ENCODE results near the gene ZNF662.
"Not testable (repeated sequence)": the region's sequence is repeated elsewhere in the genome, so short reads cannot be mapped to it uniquely, and the experiment has no call there.

The ZNF662 gene

DNA sequence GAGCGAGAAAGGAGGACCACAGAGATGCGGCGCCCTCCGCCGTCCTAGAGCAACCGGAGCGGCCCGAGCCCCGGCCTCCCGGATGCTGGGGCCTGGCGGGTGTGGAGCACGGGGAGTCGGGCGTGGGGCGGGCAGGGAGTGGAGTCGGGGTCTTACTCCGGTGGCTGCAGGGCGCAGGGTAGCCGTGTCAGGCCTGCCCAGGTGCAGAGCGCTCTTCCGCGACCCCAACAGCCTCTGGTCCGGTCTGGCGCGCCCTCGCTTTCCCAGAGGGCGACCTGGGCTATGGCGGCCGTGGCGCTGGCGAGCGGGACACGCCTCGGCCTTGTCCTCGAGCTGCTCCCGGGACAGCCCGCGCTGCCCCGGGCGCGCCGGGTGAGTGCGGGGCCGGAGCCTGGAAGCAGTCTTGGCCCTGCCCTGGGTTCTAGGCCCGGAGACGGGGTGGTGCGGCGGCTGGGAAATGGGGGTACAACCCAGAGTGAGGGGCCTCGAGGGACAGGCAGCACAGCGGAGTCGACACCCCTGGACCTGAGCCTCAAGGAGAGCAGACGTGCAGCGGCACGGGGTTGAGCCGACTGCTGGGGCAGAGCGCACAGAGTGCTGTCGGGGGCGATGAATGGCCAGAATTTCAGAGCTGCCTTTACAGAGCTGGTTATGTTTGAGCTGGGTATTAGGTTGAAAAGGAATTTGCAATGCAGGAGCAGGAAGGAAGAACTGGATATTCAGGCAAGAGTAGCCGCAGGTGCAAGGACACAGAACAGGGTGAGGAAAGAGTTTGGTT is at the start of gene ZNF662:
Gene ZNF662, plus strand, starts transcription at position 73 of the 778 bp plus-strand sequence. CDS start 1,973 bp downstream, outside the sequence.
- DNase-seq: no peak

DNA sequence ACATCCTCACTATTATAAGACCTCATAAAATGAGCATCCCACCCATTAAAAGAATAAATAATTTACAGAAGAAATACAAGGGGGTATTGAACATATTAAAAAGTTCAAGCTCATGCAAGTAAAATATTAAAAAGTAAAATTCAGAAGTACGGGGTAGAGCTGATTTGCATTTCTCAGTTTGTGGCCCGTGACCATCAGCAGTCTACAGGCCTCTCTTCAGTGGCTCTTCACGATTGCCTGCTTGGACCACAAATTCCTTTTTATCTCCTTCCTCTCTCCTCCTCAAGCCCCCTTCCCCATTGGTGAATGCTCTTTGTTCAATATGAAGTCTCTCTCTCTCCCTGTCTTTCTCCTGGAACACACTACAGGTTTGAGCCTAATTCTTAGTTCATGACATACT is 49.4 kb upstream of the ZNF662 start:
- DNase-seq: no peak

DNA sequence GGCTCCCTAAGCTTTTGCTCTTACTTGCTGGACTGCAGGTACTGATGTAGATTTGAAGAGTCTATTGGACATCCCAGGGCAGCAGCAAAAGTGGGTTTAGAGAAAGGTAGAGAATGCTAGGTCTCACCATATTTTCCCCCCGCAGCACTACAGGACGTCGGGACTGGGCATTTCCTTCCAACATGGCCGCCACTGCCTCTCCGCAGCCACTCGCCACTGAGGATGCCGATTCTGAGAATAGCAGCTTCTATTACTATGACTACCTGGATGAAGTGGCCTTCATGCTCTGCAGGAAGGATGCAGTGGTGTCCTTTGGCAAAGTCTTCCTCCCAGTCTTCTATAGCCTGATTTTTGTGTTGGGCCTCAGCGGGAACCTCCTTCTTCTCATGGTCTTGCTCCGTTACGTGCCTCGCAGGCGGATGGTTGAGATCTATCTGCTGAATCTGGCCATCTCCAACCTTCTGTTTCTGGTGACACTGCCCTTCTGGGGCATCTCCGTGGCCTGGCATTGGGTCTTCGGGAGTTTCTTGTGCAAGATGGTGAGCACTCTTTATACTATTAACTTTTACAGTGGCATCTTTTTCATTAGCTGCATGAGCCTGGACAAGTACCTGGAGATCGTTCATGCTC is 41.5 kb upstream of the ZNF662 start:
- DNase-seq: no peak

DNA sequence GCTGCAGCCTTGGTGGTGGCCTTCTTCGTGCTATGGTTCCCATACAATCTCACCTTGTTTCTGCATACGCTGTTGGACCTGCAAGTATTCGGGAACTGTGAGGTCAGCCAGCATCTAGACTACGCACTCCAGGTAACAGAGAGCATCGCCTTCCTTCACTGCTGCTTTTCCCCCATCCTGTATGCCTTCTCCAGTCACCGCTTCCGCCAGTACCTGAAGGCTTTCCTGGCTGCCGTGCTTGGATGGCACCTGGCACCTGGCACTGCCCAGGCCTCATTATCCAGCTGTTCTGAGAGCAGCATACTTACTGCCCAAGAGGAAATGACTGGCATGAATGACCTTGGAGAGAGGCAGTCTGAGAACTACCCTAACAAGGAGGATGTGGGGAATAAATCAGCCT is 40.7 kb upstream of the ZNF662 start:
- no peak for DNase-seq

DNA sequence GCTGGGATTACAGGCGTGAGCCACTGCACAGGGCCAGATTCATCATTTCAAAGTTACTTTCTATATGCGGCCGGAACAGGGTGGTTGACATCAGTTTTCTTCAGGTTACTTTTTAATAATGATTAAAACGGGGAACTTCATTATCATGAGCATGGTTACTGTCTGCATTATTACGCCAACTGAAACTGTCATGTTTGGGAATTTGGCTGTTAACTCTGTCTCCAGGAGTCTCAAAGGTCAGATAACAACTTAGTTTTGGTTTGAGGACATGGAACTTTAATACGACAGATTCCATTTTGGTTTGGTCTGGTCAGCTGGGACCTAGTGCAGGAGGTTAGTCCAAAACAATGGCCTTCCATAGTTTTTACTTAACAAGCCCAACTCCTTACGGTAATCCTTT is 38.8 kb upstream of the ZNF662 start:
- no peak for DNase-seq

DNA sequence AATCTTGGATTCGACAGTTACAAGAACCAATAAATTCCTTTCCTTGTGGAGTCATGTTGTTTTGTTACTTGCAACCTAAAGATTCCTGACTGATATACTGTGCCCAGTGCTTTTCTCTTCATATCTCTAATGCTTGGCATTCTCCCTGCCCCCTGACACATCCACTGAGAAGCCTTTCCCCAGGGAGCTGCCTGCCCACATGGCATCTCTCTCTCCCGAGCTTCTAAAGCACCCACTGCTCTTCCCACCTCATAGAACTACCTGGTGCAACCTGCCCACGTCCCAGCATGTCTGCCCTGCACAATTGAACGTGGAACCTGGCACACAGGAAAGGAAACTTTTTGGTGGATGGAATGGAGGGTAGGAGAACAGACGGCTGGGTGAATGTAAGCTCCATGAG is 37.1 kb upstream of the ZNF662 start:
- no peak for DNase-seq

DNA sequence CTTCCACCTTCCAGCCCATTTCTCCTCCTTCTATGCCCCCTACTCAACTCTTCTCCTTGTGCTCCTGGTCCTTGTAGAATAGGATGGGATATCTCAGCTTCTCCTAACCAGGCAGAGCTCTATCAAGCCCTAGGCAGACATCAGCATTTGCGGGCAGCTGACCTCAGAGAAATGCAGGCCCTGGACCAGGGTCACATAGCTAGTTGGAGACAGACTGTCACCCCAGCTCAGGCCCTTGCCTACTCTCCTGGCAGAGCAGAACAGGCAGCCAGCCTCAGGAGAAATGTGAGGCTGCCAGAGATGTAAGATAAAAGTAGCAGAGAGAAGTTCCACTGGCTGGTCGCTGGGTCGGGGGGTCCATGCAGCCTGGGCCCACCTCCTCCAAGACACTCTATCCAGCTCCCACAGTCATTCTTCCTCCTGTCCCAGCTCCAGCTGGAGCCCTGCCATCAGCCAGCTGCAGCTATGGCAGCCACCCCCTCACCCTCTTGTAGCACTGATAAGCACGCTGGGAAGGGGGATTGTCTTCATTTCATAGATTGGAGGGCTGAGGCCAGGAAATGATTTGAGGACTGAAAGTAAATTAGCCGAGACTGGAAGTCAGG is 34.2 kb upstream of the ZNF662 start:
- DNase-seq: no peak

DNA sequence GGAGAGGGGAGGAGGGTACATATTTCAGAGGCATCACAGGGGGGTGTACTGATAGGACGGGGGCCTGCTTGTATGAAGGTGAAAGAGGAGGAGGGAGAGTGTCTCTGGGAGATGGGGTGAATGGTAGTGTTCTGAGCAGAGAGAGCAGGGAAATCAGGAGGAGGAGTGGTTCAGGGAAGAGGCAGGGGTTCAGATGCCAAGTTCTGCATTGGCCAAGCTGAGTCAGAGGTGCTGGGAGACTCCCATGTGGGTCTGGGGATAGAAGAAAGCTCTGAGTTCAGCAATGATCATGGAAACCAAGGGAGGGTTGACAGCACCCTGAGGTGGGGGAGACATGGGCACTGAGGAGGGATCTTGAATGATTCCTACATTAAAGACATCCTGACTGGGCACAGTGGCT is 33.2 kb upstream of the ZNF662 start:
- DNase-seq: no peak

DNA sequence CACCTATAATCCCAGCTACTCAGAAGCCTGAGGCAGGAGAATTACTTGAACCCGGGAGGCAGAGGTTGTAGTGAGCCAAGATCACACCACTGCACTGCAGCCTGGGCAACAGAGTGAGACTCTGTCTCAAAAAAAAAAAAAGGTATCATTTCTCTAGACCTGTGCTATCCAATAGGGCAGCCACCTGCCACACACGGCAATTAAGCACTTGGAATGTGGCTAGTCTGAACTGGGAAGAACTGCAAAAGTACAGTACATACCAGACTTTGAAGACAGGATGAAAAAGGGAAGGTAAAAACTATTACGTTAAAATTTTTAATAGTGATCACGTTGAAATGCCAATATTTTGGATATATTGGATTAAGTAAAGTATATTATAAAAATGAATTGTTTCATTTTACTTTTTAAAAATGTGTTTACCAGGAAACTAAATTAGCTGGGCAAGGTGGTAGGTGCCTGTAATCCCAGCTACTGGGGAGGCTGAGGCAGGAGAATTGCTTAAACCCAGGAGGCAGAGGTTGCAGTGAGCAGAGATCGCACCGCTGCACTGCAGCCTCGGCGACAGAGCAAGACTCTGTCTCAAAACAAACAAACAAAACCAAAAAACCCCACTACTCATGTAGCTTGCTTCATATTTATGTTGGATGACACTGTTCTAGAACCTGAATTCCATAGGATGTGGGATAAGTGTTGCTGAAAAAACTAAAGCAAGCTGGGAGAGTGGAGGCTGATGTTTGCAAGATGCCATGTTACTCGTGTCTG is 32.5 kb upstream of the ZNF662 start:
- no peak for DNase-seq

DNA sequence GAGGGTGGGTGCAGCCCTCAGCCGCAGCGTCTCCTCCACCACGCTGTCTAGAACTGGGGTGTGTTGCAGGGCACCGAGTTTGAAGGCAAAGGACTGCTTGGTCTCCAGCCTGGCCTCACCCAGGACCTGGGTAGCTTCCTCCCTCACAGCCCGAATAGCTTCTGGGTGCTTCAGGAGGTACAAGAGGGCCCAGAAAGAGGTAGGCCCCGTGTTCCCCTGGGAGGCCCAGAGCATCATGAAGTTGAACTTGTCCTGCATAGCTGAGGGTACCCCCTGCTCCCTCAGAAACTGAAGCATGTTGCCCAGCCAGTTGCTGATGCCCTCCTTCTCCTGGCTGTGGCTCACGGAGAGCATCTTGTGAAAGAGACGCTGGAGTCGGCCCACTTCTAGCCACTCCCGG is 31.2 kb upstream of the ZNF662 start:
- no peak for DNase-seq

DNA sequence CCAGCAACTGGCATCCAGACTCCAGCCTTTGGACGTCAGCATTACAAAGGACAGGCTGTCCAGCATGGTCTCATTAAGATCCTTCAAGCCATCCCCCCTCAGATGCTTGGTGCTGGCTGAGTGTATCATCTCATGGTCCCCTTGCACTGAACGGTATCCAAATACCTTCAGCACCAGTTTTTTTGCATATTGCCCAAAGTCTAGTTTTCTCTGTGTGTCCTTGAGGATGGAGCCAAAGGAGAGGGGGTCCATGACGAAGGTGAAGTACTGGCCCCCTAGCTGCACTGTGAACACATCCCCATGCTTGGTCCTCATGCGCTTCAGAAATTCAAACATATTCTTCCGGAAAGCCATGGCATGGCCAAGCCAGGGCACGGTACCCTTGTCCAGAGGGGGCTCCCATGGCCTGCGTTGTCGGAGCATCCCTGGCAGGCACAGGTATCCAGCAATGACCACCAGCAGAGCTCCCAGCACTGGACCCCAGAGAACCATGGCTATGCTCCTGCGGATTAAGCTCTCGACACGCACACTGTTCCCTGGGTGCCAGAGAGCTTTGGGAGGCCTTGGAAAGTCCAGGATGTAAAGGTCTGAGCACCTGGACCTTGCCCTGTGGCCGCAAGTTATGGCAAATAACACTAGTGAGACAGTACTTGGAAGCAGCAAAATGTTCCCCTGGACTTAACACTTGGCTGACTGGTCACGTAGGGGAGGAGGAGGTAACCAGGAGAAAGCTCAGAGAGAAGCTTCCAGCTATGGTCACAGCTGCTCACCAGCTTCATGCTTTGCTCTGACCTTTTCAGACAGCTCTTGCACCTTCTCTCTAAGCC is 30.4 kb upstream of the ZNF662 start, which contains the start of gene CYP8B1:
Gene CYP8B1, minus strand, starts transcription at position 555 of the 827 bp plus-strand sequence. Its CDS starts 63 bp downstream, at position 492.
- DNase-seq: no peak

DNA sequence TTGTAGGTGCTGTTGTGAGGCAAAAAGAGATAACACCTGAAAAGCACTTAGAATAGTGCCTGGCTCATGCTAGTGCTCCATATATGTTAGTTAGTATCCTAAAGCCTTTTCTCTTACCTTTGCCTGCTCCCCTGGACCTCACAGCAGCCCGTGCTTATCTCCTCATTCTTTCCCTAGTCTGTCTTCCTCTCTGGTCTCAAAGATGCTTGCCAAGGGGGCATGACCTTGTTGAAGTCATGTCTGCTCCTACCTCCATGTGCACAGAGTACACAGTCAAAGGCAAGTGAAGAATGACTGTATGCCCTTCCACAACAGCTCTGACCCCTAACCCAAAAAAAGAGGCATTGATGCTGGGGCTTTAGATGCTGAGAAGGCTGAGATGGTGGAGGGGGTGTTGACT is 29.5 kb upstream of the ZNF662 start:
- DNase-seq: no peak

DNA sequence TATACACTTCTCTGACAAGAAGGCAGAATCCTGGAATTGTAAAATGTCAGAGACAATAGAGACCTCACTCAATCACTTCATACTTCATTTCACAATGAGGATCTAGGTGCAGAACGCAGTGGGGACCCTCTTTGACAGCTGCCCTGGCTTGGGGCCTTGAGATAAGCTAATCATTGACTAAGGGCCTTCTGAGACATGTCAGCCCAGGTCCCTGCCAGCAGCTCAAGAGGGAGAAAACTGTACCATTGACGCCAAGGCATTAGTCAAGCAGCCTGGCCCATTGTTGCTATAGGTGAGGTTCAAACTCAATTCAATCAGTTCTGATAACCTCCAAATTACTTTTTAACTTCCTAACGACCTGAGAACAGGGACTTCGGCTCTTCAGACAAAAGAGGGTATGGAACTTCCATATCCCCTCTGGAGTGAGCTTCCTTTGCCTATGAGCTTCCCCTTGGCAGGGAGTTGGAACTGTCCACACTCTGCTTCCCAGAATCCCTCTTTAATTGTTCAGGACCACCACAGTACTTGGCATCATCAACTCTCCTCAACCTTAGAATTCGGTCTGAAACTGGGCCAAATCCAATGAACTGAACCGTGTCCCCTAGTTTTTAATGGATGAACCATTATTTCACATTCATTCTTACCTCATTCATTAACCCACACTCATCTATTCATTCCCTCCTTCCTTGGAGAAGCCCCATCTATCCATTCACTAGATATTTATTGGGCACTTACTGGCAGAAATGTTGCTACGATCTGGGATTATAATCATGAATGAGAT is 28.8 kb upstream of the ZNF662 start:
- DNase-seq: no peak

DNA sequence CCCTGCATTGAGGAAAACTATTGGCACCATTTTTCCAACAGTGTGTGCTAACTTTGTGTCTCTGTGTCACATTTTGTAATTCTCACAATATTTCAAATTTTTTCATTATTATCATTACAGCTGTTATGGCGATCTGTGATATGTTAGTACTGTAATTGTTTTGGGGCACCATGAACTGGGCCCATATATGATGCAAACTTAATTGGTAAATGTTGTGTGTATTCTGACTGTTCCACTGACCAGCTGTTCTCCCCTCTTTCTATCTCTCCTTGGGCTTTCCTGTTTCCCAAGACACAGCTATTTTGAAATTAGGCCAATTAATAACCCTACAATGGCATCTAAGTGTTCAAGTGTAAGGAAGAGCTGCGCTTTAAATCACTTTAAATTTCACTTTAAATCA is 28.1 kb upstream of the ZNF662 start:
- no peak for DNase-seq

DNA sequence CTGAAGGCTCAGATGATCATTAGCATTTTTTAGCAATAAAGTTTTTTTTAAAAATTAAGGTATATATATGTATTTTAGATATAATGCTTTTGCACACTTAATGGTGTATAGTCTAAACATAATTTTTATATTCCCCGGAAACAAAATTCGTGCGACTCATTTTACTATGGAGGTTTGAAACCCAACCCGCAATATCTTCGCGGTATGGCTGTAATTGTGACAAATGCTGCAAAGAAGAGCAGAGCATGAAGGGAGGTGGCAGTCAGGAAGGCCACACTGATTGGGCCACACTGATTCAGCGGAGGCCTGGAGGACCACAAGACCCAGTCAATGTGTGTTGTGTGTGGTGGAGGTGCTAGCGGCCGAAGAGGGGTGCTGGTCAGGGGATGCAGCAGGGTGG is 25.8 kb upstream of the ZNF662 start:
- DNase-seq: no peak

DNA sequence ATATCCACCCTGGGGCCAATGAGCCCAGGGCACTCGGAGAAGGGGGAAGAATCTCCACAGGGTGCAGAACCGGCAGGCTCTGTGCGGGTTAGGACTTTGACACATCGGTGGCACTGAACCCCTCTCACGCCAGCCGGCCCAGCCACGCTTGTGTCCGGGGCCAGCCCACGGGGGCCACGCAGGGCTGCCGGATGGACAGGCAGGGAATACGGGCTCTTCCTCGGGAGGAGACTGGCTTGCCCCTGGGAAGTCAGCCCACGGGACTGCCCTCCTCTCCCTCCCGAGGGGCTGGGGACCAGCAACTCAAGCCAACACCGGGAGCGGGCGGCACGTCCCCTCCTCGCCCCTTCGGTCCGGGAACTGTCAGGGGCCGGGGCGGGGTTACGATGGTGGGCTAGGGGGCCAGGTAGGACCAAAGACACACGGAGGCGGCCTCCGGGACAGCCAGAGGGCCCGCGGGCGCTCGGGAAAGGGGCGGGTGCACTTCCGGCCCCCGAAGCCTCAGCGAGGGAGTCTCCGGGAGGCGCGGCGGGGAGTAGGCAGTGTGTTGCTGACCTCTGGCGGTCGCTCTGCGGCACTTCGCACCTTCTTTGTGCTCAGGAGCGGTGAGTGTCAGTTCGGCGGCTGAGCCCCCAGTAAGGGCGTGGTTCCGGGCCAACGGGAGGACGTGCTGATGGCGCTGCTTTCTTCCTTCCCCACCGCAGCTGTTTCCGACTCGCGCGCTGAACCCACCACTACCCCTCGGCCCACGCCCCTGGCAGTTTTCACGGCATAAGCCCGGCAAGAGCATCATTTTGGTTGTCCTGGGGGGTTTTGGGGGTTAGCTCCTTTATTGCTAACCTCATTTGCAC is 25.1 kb upstream of the ZNF662 start:
- peak; percentile 82 for DNase-seq

DNA sequence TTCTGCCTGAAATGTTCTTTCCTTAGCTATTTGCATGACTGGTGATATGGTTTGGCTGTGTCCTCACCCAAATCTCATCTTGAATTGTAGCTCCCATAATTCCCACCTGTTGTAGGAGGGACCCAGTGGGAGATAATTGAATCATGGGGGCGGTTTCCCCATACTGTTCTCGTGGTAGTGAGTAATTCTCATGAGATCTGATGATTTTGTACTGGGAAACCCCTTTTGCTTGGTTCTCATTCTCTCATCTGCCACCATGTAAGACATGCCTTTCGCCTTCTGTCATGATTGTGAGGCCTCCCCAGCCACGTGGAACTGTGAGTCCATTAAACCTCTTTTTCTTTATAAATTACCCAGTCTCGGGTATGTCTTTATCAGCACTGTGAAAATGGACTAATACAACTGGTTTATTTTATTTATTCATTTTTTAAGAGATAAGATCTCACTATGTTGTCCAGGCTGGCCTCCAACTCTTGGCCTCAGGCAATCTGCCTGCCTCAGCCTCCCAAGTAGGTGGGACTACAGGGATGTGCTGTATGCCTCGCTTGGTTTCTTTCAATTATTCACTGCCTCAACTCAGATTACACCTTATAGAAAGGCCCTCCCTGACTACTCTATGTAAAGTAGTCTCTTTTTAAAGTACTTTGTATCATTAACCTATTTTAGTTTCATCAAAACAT is 22.6 kb upstream of the ZNF662 start:
- not testable (repeated sequence) for DNase-seq

DNA sequence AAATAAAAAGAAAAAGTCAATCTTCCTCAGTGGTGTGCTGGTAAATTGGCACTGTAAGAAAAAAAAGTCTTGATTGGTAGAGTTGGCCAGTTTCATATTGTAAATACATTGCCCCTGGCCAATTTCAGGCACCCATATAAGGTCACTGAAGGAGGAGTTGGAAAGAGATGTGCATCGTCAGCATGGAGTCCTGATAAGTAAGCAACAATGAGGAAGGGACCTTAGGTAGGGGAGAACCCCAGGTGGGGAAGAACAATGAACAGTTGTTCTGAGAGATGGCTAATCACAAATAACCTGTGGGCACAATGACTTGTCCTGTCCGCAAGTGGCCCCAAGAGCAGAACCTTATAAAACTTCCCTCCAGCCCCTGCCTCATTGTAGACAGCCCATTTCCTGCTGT is 21.6 kb upstream of the ZNF662 start:
- DNase-seq: peak; percentile 21

DNA sequence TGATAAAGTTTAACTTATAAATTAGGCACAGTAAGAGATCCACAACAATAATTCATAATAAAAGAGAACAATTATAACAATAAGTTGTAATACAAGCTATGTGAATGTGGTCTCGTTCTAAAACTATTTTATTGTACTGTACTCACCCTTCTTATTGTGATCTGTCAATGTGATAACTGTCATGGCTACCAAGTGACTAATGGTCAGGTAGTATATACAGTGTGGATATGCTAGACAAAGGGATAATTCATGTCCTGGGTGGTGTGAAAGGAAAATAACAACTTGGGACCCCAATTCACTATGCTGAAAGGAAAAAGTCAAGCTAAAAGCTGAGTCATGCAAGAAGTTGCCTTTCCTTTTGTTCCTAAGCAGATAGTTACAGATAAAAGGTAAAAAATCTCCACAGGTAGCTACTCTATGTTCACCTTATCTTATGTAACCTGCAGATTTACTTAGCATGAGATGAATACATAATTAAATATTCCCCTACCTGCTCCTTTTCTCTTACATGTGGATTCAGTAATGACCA is 19.6 kb upstream of the ZNF662 start:
- no peak for DNase-seq

DNA sequence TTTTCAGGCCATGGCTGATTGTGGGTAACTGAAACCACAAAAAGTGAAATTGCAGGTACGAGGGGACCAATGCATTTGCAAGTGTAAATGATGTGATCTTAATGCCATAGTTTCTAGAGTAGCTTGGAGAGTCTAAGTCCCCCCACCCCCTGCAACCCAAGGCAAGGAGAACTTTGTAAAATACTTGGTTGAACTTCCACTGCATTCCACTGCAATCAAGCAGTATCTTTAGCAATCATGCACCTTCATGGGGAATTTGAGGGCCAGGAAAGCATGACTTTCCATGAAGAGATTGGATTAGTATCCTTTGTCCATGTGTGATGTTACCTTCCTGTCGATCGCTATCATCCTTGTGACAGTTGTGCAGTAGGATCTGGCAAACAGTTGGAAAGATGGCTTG is 18.9 kb upstream of the ZNF662 start:
- DNase-seq: no peak
